Measurements from ENCODE around the gene FCSK.

DNA sequence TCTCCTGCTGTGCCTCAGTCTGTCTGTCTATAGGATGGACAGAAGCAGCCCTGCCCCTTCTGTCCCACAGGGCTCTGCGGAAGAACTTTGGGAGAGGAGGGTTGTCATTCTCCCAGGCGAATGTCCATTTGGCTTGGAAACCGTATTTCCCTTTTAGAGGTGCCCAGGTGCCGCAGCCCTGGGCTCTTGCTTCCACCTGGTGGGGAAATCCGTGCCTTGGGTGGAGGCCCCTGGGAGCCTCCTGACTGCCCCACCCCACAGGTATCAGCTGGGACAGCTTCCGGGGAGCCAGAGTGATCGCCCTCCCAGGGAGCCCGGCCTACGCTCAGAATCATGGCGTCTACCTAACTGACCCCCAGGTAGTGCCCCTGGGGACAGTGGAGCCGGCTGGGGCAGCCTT is 12.7 kb downstream of the FCSK start:
- no peak for TF ChIP-seq POLR2A (IDR thresholded peaks at IDR 0.05)
- TF ChIP-seq, protein P1, sequence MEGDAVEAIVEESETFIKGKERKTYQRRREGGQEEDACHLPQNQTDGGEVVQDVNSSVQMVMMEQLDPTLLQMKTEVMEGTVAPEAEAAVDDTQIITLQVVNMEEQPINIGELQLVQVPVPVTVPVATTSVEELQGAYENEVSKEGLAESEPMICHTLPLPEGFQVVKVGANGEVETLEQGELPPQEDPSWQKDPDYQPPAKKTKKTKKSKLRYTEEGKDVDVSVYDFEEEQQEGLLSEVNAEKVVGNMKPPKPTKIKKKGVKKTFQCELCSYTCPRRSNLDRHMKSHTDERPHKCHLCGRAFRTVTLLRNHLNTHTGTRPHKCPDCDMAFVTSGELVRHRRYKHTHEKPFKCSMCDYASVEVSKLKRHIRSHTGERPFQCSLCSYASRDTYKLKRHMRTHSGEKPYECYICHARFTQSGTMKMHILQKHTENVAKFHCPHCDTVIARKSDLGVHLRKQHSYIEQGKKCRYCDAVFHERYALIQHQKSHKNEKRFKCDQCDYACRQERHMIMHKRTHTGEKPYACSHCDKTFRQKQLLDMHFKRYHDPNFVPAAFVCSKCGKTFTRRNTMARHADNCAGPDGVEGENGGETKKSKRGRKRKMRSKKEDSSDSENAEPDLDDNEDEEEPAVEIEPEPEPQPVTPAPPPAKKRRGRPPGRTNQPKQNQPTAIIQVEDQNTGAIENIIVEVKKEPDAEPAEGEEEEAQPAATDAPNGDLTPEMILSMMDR (IDR thresholded peaks at IDR 0.05): peak in 2 of 4 donors; percentile 6 to 11
